ENCODE data around the gene NDUFS6.

Gene NDUFS6

DNA sequence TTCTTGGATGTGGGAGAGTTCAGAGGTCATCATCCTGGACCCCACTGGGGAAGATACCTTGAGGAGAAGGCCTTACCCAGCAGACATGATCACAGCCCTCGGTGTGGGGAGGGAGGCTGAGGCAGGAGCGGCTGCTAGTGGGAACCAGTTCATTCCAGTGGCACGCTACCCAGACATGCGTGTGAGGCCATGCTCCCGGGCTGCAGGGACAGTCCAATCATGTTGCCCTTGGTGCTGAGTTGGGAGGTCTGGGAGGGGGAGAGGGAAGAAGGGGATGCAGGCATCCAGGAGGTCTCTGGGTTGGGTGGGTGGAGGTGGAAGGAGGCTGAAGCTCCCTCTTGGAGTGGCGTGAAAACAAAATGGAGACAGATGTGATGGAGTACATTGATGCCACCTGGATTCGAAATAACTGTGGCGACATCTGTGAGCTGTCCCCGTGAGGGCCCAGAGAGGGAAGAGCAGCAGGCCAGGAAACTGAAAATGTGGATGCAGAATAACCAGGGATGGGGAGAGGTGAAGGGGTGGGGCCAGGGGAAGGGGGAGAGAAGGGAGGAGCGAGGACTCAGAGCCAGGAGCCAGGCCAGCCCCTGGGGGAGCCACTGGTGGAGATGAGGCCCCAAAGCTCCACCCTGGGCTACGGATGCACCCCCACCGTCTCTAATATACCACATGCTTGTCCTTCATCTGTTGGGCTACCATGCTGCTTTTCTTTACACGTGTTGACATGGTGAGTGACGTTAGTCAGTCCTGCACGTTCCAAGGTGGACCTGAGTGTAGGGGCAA, 16.2 kb downstream of the NDUFS6 start:
- no peak for DNase-seq (ENCODE audit: low spot score)

DNA sequence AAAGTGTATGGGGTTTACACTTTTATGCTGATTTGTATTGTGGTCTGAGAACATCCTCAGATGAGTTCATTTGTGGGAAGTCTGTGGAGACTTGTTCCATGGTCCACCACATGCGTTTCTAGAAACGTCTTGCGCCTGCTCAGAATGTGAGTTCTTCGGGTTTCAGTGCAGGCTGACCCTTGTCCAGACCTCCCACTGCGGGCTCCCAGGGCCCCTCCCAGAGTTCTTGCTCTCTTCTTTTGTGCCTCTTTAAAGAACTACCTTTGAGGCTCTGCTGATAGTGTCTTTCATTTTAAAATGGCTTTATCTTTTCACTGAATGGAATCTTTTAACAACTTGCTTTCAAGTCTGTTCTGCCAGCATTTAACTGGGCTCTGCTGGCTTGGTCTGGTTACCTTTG, 17.6 kb downstream of the NDUFS6 start:
- no peak for DNase-seq (ENCODE audit: low spot score)

DNA sequence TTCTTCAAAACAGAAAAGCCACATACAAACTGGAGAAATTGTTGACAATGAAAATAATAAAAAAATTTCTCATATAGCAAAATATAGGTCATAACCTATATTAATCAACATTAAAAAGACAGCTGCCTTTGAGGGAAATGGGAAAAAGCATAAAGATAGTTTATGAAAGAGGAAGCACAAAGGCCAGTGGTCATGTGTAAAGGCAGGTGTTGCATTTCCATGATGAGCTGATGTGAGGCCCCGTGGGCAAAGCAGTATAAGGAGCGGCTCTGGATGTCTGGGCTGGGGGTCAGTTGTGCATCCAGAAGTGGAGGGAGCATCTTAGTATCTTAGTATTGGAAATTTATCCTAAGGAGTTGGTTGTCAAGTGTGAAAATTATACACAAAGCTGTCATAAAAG, 18.3 kb downstream of the NDUFS6 start:
- no peak for DNase-seq (ENCODE audit: low spot score)

DNA sequence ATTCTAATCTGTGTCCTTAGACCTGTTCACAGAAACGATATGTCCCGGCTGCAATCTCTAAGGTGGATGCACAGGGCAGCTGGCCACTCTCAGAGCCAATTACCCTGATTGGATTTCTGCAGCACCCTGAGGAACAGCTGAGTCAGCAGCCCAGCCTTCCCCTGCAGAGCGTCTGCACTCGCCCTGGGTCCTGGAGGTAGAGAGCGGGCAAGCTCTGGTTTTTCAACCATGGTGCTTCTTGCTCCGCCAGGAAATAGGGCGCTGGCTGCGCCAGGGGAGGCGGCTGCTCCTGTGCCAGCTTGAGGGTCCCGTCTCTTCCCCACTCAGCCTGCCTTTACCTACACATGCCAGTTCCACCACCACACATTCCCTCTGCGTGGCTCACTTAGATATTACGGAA, 19.2 kb downstream of the NDUFS6 start:
- DNase-seq (ENCODE audit: low spot score) = no peak

DNA sequence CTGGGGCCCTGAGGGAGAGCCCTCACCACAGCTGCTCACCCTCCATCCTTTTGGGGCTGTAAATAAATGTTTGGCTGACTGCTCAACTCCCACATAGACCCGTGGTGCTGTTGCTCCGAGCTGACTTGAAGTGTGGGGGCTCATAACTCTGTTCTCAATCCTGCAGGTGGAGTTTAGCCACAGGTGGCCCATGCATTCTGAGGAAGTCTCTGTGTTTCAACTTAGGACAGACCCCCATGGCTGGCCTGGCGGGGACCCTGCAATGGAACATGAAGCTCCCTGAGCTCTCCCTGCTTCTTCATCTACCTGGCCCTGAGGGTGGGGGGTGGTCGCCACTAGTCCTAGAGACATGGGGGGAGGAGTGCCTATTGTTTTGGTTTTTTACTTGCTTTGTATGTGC, 19.7 kb downstream of the NDUFS6 start:
- DNase-seq (ENCODE audit: low spot score) = no peak

DNA sequence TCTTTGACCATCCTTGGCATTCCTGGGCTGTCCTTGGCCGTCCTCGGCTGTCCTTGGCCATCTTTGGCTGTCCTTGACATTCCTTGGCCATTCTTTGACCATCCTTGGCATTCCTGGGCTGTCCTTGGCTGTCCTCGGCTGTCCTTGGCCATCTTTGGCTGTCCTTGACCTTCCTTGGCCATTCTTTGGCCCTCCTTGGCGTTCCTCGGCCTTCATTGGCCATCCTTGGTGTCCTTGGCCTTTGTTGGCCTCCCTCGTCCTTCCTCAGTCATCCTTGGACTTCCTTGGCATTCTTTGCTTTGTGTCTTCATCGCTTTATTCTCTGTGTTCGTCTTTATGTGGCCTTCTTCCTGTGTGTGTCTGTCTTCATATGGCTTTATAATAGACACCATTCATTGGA, 20.7 kb downstream of the NDUFS6 start:
- DNase-seq (ENCODE audit: low spot score) = no peak

DNA sequence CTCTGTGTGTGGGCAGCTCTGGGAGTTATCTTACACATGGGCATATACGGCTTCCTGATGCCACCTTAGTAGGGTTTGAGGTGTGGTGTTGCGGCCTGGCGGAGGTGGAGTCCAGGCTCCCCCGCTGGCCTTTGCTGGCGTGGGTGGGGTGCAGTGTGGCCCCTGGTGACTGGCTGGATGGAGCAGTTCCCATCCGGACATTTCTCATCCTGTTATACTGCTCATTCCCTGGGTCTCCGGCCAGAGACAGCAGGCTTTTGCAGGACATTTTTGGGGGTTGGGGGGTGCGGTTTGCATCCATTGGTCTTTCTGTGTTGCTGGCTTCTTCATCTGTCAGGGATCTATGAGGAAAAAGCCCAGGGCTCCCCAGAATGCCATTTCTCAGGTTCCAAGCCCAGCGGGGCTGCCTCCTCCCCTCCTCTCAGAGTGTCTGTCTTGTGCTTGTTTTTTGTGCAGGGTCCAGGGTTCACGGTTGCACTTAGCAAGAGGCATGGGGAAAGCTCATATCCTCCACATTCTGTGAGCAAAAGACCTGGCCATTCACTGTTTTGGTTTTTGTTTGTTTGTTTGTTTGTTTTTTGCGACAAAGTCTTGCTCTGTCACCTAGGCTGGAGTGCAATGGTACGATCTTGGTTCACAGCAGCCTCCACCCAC, 22.3 kb downstream of the NDUFS6 start:
- DNase-seq (ENCODE audit: low spot score) = no peak

DNA sequence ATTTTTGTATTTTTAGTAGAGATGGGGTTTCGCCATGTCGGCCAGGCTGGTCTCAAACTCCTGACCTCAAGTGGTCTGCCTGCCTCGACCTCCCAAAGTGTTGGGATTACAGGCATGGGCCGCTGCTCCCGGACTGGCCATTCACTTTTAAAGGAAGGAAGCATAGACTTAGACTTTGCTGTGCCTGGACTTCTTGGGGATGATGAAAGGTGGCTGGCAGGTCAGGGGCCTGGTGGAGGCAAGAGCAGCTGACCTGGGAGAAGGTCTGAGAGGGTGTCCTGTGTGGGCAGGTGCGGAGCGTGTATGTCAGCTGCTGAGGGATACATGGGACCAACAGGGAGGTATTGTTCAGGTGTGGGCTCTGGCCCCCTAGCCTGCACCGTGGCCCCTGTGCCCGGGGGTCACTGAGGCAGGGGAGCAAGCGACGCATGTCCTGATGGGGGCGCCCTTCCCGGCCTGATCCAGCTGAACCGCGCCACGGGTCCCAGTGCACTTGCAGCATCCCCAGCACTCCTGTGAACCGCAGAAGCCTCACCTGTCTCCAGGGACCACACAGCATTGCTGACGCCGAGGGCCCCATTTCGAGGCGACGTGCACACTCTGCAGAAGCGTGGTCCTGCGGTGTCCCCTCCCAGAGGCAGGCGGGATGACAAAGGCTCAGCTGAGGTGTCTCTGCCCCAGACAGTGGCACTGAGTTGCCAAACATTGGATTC, 23.1 kb downstream of the NDUFS6 start:
- no peak for DNase-seq (ENCODE audit: low spot score)

DNA sequence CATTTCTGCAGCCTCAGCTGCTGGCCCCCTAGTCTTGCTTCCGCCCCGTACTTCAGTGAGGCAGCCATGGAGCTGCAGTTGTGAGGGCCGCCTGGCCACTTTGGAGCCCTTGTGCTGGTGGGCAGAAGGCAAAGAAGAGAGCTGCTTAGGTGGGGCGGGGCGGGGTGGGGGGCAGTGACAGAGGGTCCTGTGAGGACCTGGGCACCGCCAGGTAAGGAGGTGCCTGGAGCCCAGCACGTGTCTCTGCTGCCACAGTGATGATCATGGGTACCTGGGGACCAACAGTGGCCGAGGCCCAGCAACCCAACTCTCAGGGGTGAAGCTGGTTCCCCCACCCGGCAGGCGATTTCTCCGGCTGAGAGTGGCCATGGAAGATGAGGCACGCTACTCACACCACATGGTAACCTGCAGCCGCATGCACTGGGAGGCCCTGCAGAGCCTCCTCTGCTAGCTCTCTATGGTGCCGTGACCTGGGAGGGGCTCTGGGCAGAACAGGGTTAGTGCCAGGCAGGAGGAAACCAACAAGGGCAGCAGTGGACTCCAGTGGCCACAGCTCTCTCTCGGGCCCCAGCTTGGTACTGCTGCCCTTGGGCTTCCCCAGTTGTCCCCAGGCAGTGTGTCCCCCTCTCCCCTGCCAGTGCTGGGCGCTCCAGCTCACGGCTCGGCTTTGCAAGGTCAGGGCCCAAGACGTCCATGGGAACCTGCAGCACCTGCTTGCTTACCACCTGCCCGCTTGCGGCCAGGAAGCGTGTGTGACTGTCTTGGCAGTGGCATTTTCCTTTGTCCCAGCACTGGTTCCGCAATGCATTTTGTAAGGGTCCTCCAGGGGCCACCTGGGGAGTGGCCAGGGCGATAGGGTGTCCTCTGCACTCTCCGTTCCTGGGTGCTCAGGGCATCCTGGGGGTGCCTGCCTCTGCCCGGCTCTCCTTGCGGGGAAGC, 24.0 kb downstream of the NDUFS6 start:
- no peak for DNase-seq (ENCODE audit: low spot score)

DNA sequence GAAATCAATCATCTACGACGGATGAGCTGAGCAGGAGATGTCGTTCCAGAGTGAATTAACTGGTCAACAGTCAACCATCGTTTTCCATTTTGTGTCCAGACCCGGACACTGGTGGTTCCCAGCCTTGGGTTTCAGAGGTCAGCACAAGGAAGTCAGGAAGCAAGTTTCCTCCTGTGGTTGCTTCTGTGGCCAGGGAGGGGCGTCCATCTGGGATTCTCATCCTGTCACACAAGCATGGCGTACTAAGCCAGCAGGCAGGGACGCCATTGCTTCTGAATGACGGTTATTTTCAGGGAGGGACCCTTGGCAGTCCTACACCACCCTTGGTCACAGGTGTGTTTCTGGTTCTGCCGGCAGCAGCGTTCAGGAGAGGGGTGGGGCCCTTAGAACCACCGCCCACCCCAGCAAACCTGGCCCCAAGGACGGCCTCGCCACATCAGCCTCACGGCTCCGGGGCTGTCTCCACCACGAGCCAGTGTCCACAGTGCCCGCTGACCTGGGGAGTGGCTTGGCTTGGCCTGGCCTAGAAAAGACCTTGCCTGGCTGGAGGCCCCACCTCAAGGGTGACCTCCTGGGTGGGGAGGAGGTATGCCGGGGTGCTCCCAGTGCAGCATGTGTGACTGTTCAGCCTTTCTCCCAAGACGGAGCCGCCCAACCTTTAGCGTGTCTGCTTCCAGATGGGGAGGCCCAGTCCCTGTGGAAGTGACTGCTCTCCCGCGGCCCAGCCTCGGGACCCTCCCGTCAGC, 25.2 kb downstream of the NDUFS6 start:
- no peak for DNase-seq (ENCODE audit: low spot score)

DNA sequence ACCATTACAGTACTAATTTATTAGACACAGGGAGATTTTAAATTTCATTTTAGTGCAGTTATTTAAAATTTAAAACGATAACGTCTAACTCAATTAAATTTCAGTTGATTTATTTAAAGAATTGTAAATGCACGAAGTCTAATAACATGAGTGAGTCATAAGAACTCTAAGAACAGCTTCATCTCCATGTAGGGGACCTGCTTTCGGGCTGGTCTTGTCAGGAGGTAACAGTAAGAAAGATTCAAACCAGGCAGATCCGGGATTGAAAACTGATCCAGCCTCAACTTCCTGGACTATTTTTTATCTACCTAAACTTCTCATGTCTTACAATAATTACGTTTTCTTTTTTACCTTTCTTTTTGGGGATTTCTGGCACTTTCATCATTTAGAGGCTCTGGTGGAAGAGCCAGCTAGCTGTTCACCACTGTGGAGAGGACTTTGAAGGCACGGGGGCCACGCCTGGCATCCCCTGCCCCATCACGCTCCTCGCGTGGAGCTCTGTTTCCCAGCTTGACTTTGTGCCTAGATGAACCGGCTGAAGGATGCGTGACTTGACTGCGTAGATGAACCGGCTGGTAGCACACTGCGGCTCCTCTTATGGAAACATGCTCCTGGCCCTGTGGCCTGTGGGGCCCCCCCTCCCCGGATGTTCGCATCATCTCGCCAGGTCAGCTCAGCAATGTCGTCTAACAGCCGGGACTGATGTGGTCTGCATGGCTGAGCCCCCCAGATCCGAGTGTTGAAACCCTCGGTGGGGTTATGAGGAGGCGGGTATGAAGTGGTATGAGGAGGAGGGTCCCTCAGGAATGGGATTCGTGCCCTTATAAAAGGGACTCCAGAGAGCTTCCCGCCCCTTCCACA, 26.0 kb downstream of the NDUFS6 start:
- DNase-seq (ENCODE audit: low spot score) = no peak

DNA sequence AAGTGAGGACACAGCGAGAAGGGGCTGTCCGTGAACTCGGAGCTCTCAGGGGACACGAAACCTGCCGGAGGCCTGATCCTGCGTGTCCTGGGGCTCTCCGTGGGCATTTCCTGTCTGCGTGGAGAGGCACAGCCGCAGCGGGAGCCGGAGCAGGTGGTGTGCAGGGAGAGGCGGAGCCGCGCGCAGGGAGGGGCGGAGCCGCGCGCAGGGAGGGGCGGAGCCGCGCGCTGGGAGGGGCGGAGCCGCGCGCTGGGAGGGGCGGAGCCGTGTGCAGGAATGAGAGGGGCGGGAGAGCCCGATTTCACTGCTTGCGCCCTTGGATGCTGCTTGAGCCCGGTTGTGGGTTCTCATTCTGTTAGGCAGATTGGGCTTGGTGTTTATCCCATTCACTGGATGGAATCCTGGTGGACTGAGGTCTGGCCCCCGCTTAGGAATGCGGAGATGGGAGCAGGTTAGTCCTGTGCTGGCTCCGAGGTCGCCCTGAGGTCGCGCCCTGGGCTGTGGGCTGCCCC, 26.7 kb downstream of the NDUFS6 start:
- DNase-seq (ENCODE audit: low spot score) = no peak

DNA sequence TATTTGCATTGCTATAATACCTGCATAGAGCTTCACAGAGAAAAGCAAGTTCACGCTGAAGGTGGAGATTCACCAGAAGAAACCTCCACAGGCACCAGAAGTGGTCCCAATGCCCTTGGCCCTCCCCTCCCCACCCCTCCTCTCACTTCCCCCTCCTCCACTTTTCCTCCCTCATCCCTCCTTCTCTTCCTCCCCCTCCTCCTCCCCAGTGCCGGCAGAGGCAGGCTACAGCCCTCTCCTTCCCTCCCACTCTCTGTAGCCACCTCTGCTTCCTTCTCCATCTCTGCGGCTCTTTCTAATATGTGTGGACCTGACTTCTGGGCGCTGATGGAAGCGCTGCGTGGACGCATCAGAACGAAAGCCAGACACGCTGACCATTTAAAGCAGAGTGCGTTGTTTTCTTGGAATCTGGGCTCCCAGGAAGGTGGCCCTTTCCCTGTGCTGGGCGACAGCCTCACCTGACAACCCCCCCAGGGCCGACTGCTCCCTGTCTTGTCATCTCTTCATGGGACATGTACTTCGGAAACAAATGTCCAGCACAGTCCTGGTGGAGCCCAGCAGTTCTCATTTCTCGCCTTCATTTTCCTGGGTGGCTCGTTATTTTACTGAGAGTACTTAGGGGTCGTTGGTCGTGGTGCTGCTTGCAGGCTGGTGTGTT, 29.5 kb downstream of the NDUFS6 start:
- DNase-seq (ENCODE audit: low spot score) = no peak

DNA sequence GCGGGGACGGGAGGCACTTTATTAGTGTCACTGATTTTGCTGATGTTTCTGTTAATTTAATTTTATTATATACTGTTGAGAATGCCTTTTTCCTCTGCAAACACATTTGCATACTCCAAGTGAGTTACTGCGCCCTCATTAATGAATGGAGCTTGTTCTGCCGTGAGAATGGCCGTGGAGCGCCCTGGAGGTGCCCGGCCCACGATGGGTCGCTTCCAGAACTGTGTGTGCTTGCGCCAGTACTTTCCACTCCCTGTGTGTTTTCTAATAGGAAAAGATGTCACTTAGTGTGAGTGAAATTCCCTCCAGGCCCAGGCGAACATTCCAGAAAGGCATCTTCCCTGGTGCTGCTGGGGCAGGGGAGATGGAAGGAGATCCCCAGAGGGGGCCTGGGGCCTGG, 30.1 kb downstream of the NDUFS6 start:
- no peak for DNase-seq (ENCODE audit: low spot score)

DNA sequence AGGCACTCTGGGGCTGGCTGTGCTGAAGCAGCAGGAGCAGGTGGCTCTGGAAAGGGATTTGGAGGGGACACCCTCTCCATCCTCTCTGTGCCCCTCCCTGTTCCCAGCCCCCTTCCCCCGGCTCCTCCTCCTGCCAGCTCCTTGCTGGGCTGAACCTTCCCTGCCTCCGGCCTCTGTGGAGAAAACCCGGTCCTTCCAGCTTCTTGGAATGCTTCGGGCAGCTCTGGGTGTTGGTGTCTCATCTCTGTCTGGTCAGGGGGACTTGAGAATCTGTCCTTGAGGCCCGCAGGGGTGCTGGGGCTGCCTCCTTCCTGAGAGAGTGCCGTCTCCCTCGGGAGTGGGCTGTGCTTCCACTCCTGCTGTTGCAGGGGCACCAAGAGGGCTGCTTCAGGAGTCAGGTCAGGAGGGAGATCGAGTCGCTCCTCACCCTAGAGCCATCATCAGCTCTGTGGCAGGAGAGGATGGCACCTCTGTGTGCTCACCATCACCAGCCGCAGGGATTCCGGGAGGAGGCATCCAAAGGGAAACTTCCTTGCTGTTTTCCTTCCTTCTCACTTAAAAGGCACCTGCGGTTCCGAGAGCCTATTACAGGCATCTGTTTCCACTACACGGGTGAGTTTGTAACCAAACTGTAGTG, 30.6 kb downstream of the NDUFS6 start:
- DNase-seq (ENCODE audit: low spot score) = no peak

DNA sequence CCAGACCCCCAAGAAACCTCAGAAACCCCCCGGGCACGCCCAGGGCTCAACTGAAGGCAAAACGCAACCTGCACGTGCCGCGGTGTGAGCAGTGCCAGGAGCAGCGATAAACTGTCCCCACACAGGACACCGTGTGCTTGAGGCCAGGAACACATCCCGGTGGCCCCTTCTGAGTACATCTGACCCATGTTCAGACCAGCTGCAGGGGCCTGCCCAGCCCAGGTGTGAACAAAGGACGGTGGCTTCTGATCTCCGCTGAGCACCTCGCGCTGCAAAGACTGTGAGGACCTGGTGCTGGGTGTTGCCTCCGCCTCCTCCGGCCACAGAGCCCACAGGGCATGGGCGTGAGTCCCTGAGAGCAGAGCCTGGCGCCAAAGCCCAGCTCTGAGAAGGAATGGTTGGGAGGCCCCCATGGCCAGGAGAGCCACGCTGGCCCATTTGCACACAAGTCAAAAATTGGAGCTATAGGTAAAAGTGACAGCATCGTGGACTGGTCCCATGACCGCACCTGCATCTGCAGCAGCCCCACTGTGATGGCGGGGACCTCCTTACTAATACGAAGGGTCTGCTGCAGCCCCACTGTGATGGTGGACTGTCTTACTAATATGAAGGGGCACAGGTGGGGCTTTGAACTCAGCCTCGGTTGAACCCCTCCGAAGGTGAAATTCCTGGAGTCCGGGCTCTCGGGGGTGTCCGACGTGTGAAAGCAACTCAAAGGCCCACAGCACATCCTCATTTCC, 31.5 kb downstream of the NDUFS6 start:
- DNase-seq (ENCODE audit: low spot score) = no peak

DNA sequence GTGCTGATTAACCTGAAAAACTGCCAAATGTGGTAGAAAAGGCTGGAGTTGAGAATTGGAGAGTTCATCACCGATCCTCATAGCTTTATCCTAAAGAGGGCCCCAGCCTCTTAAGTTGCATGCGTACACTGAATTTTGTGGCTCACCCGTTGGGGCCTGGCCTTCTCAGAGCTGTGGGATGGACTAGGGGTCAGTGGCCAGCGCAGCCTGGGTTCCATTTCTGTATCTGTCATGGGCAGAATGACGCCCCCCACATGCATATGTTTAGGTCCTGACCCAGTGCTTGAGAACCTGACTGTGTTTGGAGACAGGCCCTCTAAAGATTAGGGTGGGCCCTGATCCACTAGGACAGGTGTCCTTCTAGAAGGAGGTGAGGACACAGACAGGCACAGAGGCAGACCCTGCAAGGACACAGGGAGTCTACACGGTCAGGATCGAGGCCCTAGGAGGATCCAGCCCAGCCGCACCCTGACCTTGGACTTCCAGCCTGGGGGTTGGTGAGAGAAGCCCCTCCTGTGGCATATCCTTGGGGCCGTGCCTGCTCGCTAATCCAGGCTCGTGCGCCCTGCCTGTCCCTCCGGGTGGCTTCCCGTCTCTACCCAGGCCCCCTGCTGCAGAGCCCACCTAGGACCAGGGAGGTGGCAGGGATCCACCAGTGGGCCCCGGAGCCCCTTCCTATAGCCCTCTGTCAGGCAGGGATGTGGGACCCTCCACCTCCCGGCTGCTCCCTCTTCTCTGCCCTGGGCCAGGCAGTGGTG, 32.2 kb downstream of the NDUFS6 start:
- DNase-seq (ENCODE audit: low spot score) = no peak
